H1 (cell line): ENCODE measurements around the gene CDC42SE2. TPM values are rescaled to one million over a fixed set of nuclear protein-coding genes. Genes with fewer than 3 reads are reported as not detected.

Source experiments
- CTCF ChIA-PET: fragments of 300-600 bp; sonication (Branson Sonifier 250); formaldehyde crosslinking; loops from one replicate; lab custom pipeline; 2021; ENCODE audit not compliant: partially characterized antibody; lab: Charles Lee
- POLR2A ChIA-PET: fragments of 300-600 bp; sonication (Branson Sonifier 250); formaldehyde crosslinking; loops from one replicate; lab custom pipeline; 2021; ENCODE audit warnings: inconsistent platforms; ENCODE audit not compliant: partially characterized antibody; lab: Charles Lee
- DNase-seq, 2 experiments: peaks; one replicate each; pipeline versions ENCODE4 v3.0.0 to v3.0.0-alpha.2; 2010 to 2022; ENCODE audit warnings: low spot score in 2 of 2, low read depth in 1 of 2, mixed read lengths in 1 of 2
- FAIRE-seq: peaks from 2 replicates; lab custom pipeline; 2011; peaks lifted over from hg19 to GRCh38; lab: Jason Lieb, UNC
- H2AFZ ChIP-seq: 2 replicates; pipeline ENCODE4 v1.8.1; 2012; ENCODE audit warnings: low read length, inconsistent platforms
- H2AK5ac ChIP-seq: 2 replicates; pipeline ENCODE4 v1.6.1; 2013; ENCODE audit warnings: low read depth, low read length
- H2BK120ac ChIP-seq: replicated peaks from 2 replicates; pipeline ENCODE3; 2013; ENCODE audit warnings: low read depth, low read length, inconsistent platforms
- H2BK12ac ChIP-seq: 2 replicates; pipeline ENCODE4 v1.6.1; 2013; ENCODE audit warnings: low read depth, low read length
- H2BK15ac ChIP-seq: 2 replicates; pipeline ENCODE4 v1.6.1; 2013; ENCODE audit warnings: low read length
- H2BK20ac ChIP-seq: 2 replicates; pipeline ENCODE4 v1.6.1; 2013; ENCODE audit warnings: low read length
- H2BK5ac ChIP-seq: 2 replicates; pipeline ENCODE4 v1.6.1; 2013; ENCODE audit warnings: low read depth, low read length
- H3K14ac ChIP-seq: 2 replicates; pipeline ENCODE4 v1.6.1; 2013; ENCODE audit warnings: inconsistent platforms; ENCODE audit not compliant: insufficient read length
- H3K18ac ChIP-seq: 2 replicates; pipeline ENCODE4 v1.6.1; 2013; ENCODE audit warnings: low read length; ENCODE audit errors: extremely low read depth
- H3K23ac ChIP-seq: 2 replicates; pipeline ENCODE4 v1.6.1; 2013; ENCODE audit warnings: inconsistent platforms; ENCODE audit not compliant: insufficient read length
- H3K23me2 ChIP-seq: 2 replicates; pipeline ENCODE4 v1.6.1; 2013; ENCODE audit warnings: low read depth, low read length
- H3K27ac ChIP-seq: 2 replicates; pipeline ENCODE4 v1.6.1; 2011; ENCODE audit warnings: low read depth, low read length, inconsistent platforms
- H3K27me3 ChIP-seq, 4 experiments: replicated peaks in 1 of 4; 1 replicate in 1 of 4; 2 replicates in 3 of 4; pipeline versions ENCODE4 v1.6.1 to v1.8.1; 2011 to 2013; ENCODE audit warnings: low read length in 3 of 4, mild to moderate bottlenecking in 3 of 4, inconsistent platforms in 2 of 4, mixed read lengths in 2 of 4, moderate library complexity in 1 of 4; ENCODE audit not compliant: control insufficient read depth in 3 of 4, insufficient read depth in 3 of 4; ENCODE audit errors: extremely low read depth in 1 of 4
- H3K36me3 ChIP-seq, 4 experiments: 2 replicates each; pipeline versions ENCODE4 v1.6.1 to v1.8.1; 2011 to 2013; ENCODE audit warnings: mild to moderate bottlenecking in 4 of 4, low read length in 3 of 4, moderate library complexity in 2 of 4, control low read depth in 1 of 4, inconsistent platforms in 1 of 4; ENCODE audit not compliant: insufficient read depth in 4 of 4, control insufficient read depth in 2 of 4
- H3K4ac ChIP-seq: replicated peaks from 2 replicates; pipeline ENCODE3; 2013; ENCODE audit warnings: low read length, low read depth, mixed read lengths, inconsistent platforms; ENCODE audit not compliant: insufficient read length
- H3K4me1 ChIP-seq, 4 experiments: replicated peaks in 1 of 4; 1 replicate in 1 of 4; 2 replicates in 3 of 4; pipeline versions ENCODE4 v1.6.1 to v1.8.1; 2011 to 2013; ENCODE audit warnings: low read length in 3 of 4, inconsistent platforms in 2 of 4, mixed read lengths in 1 of 4; ENCODE audit not compliant: insufficient read depth in 4 of 4, control insufficient read depth in 3 of 4
- H3K4me2 ChIP-seq, 2 experiments: 2 replicates each; pipeline versions ENCODE4 v1.6.1 to v1.8.1; 2011 to 2013; ENCODE audit warnings: low read depth in 2 of 2, low read length in 2 of 2, control low read depth in 1 of 2, inconsistent platforms in 1 of 2, mild to moderate bottlenecking in 1 of 2; ENCODE audit not compliant: insufficient read depth in 1 of 2
- H3K4me3 ChIP-seq, 4 experiments: fragments of 200-600, 300-600 bp in 1 of 4; sonication (generic), shearing (Covaris generic), sonication (Bioruptor Twin) in 1 of 4; 2 replicates each; pipeline versions ENCODE4 v1.5.1 to v1.8.1; 2011 to 2016; ENCODE audit warnings: low read length in 4 of 4, low read depth in 3 of 4, control low read depth in 2 of 4, inconsistent platforms in 2 of 4, mild to moderate bottlenecking in 2 of 4, mixed read lengths in 1 of 4, moderate library complexity in 1 of 4; ENCODE audit not compliant: insufficient read depth in 2 of 4; ENCODE audit errors: extremely low read depth in 1 of 4
- H3K56ac ChIP-seq: replicated peaks from 2 replicates; pipeline ENCODE3; 2013; ENCODE audit warnings: low read depth, mild to moderate bottlenecking, mixed read lengths, low read length, inconsistent platforms; ENCODE audit not compliant: insufficient read length
- H3K79me1 ChIP-seq: 2 replicates; pipeline ENCODE4 v1.6.1; 2013; ENCODE audit warnings: low read depth, low read length, control low read depth
- H3K79me2 ChIP-seq, 2 experiments: 2 replicates each; pipeline versions ENCODE4 v1.6.1 to v1.8.1; 2012 to 2013; ENCODE audit warnings: low read length in 2 of 2, mild to moderate bottlenecking in 2 of 2, inconsistent platforms in 1 of 2; ENCODE audit not compliant: insufficient read depth in 2 of 2, control insufficient read depth in 1 of 2
- H3K9ac ChIP-seq, 4 experiments: replicated peaks in 1 of 4; 1 replicate in 1 of 4; 2 replicates in 3 of 4; pipeline versions ENCODE4 v1.6.1 to v1.8.1; 2011 to 2013; ENCODE audit warnings: low read depth in 3 of 4, low read length in 3 of 4, control low read depth in 2 of 4, mild to moderate bottlenecking in 2 of 4, moderate library complexity in 2 of 4, inconsistent platforms in 1 of 4; ENCODE audit errors: extremely low read depth in 1 of 4
- H3K9me3 ChIP-seq, 2 experiments: 2 replicates each; pipeline versions ENCODE4 v1.6.1 to v1.8.1; 2012 to 2013; ENCODE audit warnings: mild to moderate bottlenecking in 2 of 2, moderate library complexity in 2 of 2, control low read depth in 1 of 2, inconsistent platforms in 1 of 2, low read depth in 1 of 2, low read length in 1 of 2, mixed read lengths in 1 of 2; ENCODE audit not compliant: insufficient read depth in 2 of 2
- H4K20me1 ChIP-seq, 2 experiments: replicated peaks in 1 of 2; 2 replicates each; pipeline versions ENCODE3 to v1.8.1; 2011 to 2013; ENCODE audit warnings: inconsistent platforms in 2 of 2, low read length in 2 of 2, mild to moderate bottlenecking in 1 of 2; ENCODE audit not compliant: insufficient read depth in 2 of 2, control insufficient read depth in 1 of 2
- H4K5ac ChIP-seq: 2 replicates; pipeline ENCODE4 v1.6.1; 2013; ENCODE audit warnings: low read length, low read depth, mixed read lengths, inconsistent platforms; ENCODE audit not compliant: insufficient read length
- H4K8ac ChIP-seq: 2 replicates; pipeline ENCODE4 v1.8.0; 2013; ENCODE audit warnings: mild to moderate bottlenecking, moderate library complexity, low read length, inconsistent platforms; ENCODE audit not compliant: insufficient read depth; ENCODE audit errors: extremely low read depth
- H4K91ac ChIP-seq: replicated peaks from 2 replicates; pipeline ENCODE3; 2013; ENCODE audit warnings: low read length, mixed read lengths, inconsistent platforms; ENCODE audit not compliant: insufficient read length
- ATF3 ChIP-seq: IDR thresholded peaks from 2 replicates; pipeline ENCODE4 v1.6.1; 2011; ENCODE audit warnings: low read depth, mild to moderate bottlenecking, low read length; ENCODE audit not compliant: insufficient read depth
- BACH1 ChIP-seq: IDR thresholded peaks from 2 replicates; pipeline ENCODE4 v1.6.1; 2012; ENCODE audit warnings: low read length, improper control_type of control experiment
- BCL11A ChIP-seq, 2 experiments: IDR thresholded peaks; one replicate each; pipeline ENCODE4 v1.6.1; 2011; ENCODE audit warnings: low read depth in 2 of 2, low read length in 2 of 2, mild to moderate bottlenecking in 2 of 2
- CTBP2 ChIP-seq: IDR thresholded peaks from 2 replicates; pipeline ENCODE4 v1.7.0; 2011; ENCODE audit warnings: borderline replicate concordance, mild to moderate bottlenecking, moderate library complexity, mixed read lengths, low read length; ENCODE audit not compliant: insufficient read depth, insufficient read length
- EP300 ChIP-seq, 2 experiments: IDR thresholded peaks; 1 replicate in 1 of 2; 2 replicates in 1 of 2; pipeline ENCODE4 v1.6.1; 2011 to 2012; ENCODE audit warnings: low read depth in 2 of 2, low read length in 2 of 2, mild to moderate bottlenecking in 2 of 2, borderline replicate concordance in 1 of 2, inconsistent platforms in 1 of 2, moderate library complexity in 1 of 2
- HDAC2 ChIP-seq, 2 experiments: fragments of 300-600 bp in 1 of 2; sonication (generic) in 1 of 2; IDR thresholded peaks; 2 replicates each; pipeline ENCODE4 v1.6.1; 2011 to 2012; ENCODE audit warnings: low read depth in 2 of 2, low read length in 2 of 2, mild to moderate bottlenecking in 2 of 2, moderate library complexity in 2 of 2, borderline replicate concordance in 1 of 2, inconsistent platforms in 1 of 2
- RBBP5 ChIP-seq: IDR thresholded peaks from 2 replicates; pipeline ENCODE4 v1.7.1; 2012; ENCODE audit warnings: low read depth, mild to moderate bottlenecking, inconsistent platforms, low read length, moderate library complexity, borderline replicate concordance
- SP1 ChIP-seq: IDR thresholded peaks from 2 replicates; pipeline ENCODE4 v1.6.1; 2011; ENCODE audit warnings: low read depth, low read length
- SP2 ChIP-seq: IDR thresholded peaks from 2 replicates; pipeline ENCODE4 v1.6.1; 2012; ENCODE audit warnings: mild to moderate bottlenecking, low read length, inconsistent platforms
- WGBS, 2 experiments: shearing (Covaris generic) in 1 of 2; methylation state at CpG; one replicate each; pipeline versions ENCODE4 v1.1.6 to v1.1.7; 2013 to 2015; ENCODE audit warnings: low lambda C conversion rate in 2 of 2, mixed read lengths in 2 of 2, inconsistent platforms in 1 of 2, low coverage in 1 of 2, missing lambda C conversion rate in 1 of 2; ENCODE audit not compliant: insufficient replicate concordance in 2 of 2, insufficient coverage in 1 of 2, insufficient read length in 1 of 2; ENCODE audit errors: extremely low coverage in 1 of 2, missing lambda C conversion rate in 1 of 2; 5-methylcytosine and 5-hydroxymethylcytosine counted together
- polyA plus RNA-seq, 7 experiments: library from polyadenylated mRNA; depleted of rRNA in 3 of 7; stranded (reverse) in 5 of 7; unstranded in 2 of 7; fragments of >200 nt in 5 of 7; fragments of 200-250 nt in 2 of 7; gene quantifications; 1 replicate in 5 of 7; 2 replicates in 1 of 7; 4 replicates in 1 of 7; pipeline versions ENCODE4 v1.2.1 to v1.2.3, GENCODE V29; 2011 to 2013; ENCODE audit warnings: missing spikeins in 2 of 7, mixed read lengths in 2 of 7
- total RNA-seq: library from RNA; stranded (reverse); fragmentation: NEBNext Ultra II Directional; extraction: Animal tissue kit (Norgen Biotek cat#: 25700); gene quantifications from 2 replicates; pipeline ENCODE4 v1.2.1, GENCODE V29; 2021

Gene CDC42SE2
- total and polyA plus RNA-seq, 2 of the 8 experiments (the other 6 are each of a cell fraction or from before 2014, with no cell fraction given) = 16.7 to 30.8 TPM

GRCh38 chr5:131250751-131251475 is 12.9 kb upstream of the CDC42SE2 start:
- CTCF ChIA-PET = interaction anchor here (1.2 kb wide), 1 partner anchor 14 kb away, joined by 4 read pairs; no protein-coding TSS in a partner anchor
- Histone ChIP-seq H4K91ac (no peak overlapping the region), H3K18ac (no peak overlapping the region), H3K23me2 (no peaks in the 10 kb centered on the region), H3K4me2 (no peak overlapping the region), H3K4me3 (no peak overlapping the region), H3K79me2 (no peaks in the 10 kb centered on the region), H3K23ac (no peak overlapping the region), H3K14ac (no peak overlapping the region), H2AFZ (no peak overlapping the region), H2BK20ac (no peak overlapping the region), H3K4ac (no peak overlapping the region), H2BK15ac (no peak overlapping the region), H2BK120ac (no peak overlapping the region), H3K56ac (no peak overlapping the region), H4K8ac (no peak overlapping the region), H3K4me1 (no peaks in the 10 kb centered on the region), H3K36me3 (no peaks in the 10 kb centered on the region), H2BK12ac (no peak overlapping the region), H3K27ac (no peak overlapping the region), H3K9ac (no peak overlapping the region), H3K9me3 (no peaks in the 10 kb centered on the region)
- no peak for DNase-seq
- WGBS, 2 experiments = 74% methylated on average over 3 of the region's 3 CpGs; no CpG with 5 or more reads in 1 of the 2 experiments
- FAIRE-seq = no peak
- TF ChIP-seq CTBP2 (no peak), RBBP5 (no peak), SP1 (no peak), EP300 (IDR thresholded peaks at IDR 0.05; ENCODE audit: borderline replicate concordance in 1 of 2, low read depth in 2 of 2, low read length in 2 of 2) (no peak), SP2 (no peak), HDAC2 (IDR thresholded peaks at IDR 0.05; ENCODE audit: borderline replicate concordance in 1 of 2, low read depth in 2 of 2, low read length in 2 of 2) (no peak), BACH1 (no peak), ATF3 (no peak), BCL11A (IDR thresholded peaks at IDR 0.05; ENCODE audit: low read depth in 2 of 2, low read length in 2 of 2) (no peak)
- TF ChIP-seq, all 59 proteins: peak for 0
- Histone ChIP-seq H2BK5ac (no peak overlapping the region), H4K5ac (no peak overlapping the region), H2AK5ac (no peak overlapping the region), H4K20me1 (no peaks in the 10 kb centered on the region), H3K79me1 (no peaks in the 10 kb centered on the region), H3K27me3 (no peaks in the 10 kb centered on the region)
- POLR2A ChIA-PET = interaction anchor here (0.8 kb wide), 1 partner anchor 12 kb away, joined by 4 read pairs; no protein-coding TSS in a partner anchor
